A549 (cell line): ENCODE data around the gene RHD. TPM values are rescaled to one million over a fixed set of nuclear protein-coding genes. Genes with fewer than 3 reads are reported as not detected.
"Not testable (repeated sequence)": the region's sequence is repeated elsewhere in the genome, so short reads cannot be mapped to it uniquely, and the experiment has no call there.

Experiments used
- ATAC-seq, 2 experiments: fragments of 200-7000 bp in 1 of 2; fragments of >200 bp in 1 of 2; cut with Nextera tagmentation in 1 of 2; cut with Tn5 transposase in 1 of 2; 3 replicates each; pipeline versions ENCODE4 v1.8.0 to v1.9.1; 2018 to 2020; ENCODE audit warnings: mild to moderate bottlenecking in 1 of 2, moderate library complexity in 1 of 2
- CTCF ChIA-PET: fragments of 300-600 bp; sonication (Branson Sonifier 250); formaldehyde crosslinking; extraction: SDS; loops from one replicate; lab custom pipeline; 2021; ENCODE audit warnings: antibody characterized with exemption, inconsistent platforms; lab: Yijun Ruan, JAX
- POLR2A ChIA-PET: fragments of 350-600 bp; formaldehyde crosslinking; extraction: SDS; loops from one replicate; lab custom pipeline; 2021; ENCODE audit warnings: antibody characterized with exemption, inconsistent platforms; lab: Yijun Ruan, JAX
- DNase-seq, 2 experiments: peaks; one replicate each; pipeline versions ENCODE4 v3.0.0 to v3.0.0-alpha.2; 2011 to 2016; ENCODE audit warnings: low read depth in 1 of 2, low spot score in 1 of 2
- FAIRE-seq: peaks from 2 replicates; lab custom pipeline; 2011; peaks lifted over from hg19 to GRCh38; lab: Jason Lieb, UNC
- H3K27ac ChIP-seq, 2 experiments: fragments of >200 bp; sonication (Bioruptor Twin); formaldehyde crosslinking; 3 replicates each; pipeline ENCODE4 v1.5.1; 2016 to 2017
- H3K4me1 ChIP-seq: fragments of >200 bp; sonication (Bioruptor Twin); formaldehyde crosslinking; 3 replicates; pipeline ENCODE4 v1.6.1; 2016
- H3K4me2 ChIP-seq: fragments of >200 bp; sonication (Bioruptor Twin); formaldehyde crosslinking; 3 replicates; pipeline ENCODE4 v1.6.1; 2016
- H3K4me3 ChIP-seq: fragments of >200 bp; sonication (Bioruptor Twin); formaldehyde crosslinking; 3 replicates; pipeline ENCODE4 v1.5.1; 2016
- H3K9me3 ChIP-seq: fragments of >200 bp; sonication (Bioruptor Twin); formaldehyde crosslinking; 3 replicates; pipeline ENCODE4 v1.6.1; 2016
- CBX2 ChIP-seq: fragments of 200-600 bp; sonication (generic); IDR thresholded peaks from 2 replicates; pipeline ENCODE4 v1.6.1; 2016; ENCODE audit warnings: low read depth, mild to moderate bottlenecking, borderline replicate concordance
- FOSB ChIP-seq: fragments of 250-450 bp; sonication (Bioruptor Pico); IDR thresholded peaks from 2 replicates; pipeline ENCODE4 v1.5.0; 2020; ENCODE audit warnings: mild to moderate bottlenecking, moderate library complexity
- FOXS1 ChIP-seq: fragments of 250-450 bp; sonication (Bioruptor Pico); IDR thresholded peaks from 2 replicates; pipeline ENCODE4 v1.5.0; 2020; ENCODE audit warnings: mild to moderate bottlenecking, moderate library complexity
- HOXB5 ChIP-seq: fragments of 250-450 bp; sonication (Bioruptor Pico); IDR thresholded peaks from 2 replicates; pipeline ENCODE4 v1.5.0; 2020; ENCODE audit warnings: mild to moderate bottlenecking, moderate library complexity
- POLR2AphosphoS2 ChIP-seq: conservative IDR thresholded peaks from 2 replicates; pipeline ENCODE4 v1.6.1; 2012; ENCODE audit warnings: low read length, improper control_type of control experiment, inconsistent platforms
- RCOR1 ChIP-seq: fragments of 150-350 bp; IDR thresholded peaks from 2 replicates; pipeline ENCODE4 v1.6.1; 2014; ENCODE audit warnings: antibody characterized with exemption, low read length, low read depth
- SMC3 ChIP-seq: fragments of >200 bp; sonication (Bioruptor Twin); formaldehyde crosslinking; IDR thresholded peaks from 3 replicates; pipeline ENCODE4 v1.6.1; 2018; ENCODE audit warnings: inconsistent platforms
- TFCP2L1 ChIP-seq: fragments of 250-450 bp; sonication (Bioruptor Pico); IDR thresholded peaks from 2 replicates; pipeline ENCODE4 v1.5.0; 2021; ENCODE audit warnings: mild to moderate bottlenecking
- ZNF302 ChIP-seq: fragments of 250-450 bp; sonication (Bioruptor Pico); IDR thresholded peaks from 2 replicates; pipeline ENCODE4 v1.9.0; 2021; ENCODE audit warnings: inconsistent platforms, mild to moderate bottlenecking, moderate library complexity
- WGBS: methylation state at CpG from one replicate; pipeline ENCODE4 v1.1.6; 2017; ENCODE audit errors: missing lambda C conversion rate; 5-methylcytosine and 5-hydroxymethylcytosine counted together
- polyA plus RNA-seq, 4 experiments: library from polyadenylated mRNA; depleted of rRNA in 3 of 4; stranded (reverse); fragments of >200 nt; fragmentation: RNase III in 1 of 4; extraction: RNeasy Plus Mini Kit Qiagen cat#74134 plus additional on column Dnase treatment in 1 of 4; gene quantifications; 2 replicates in 3 of 4; 3 replicates in 1 of 4; pipeline ENCODE4 v1.2.3, GENCODE V29; 2011 to 2017
- TF ChIP-seq, protein P1 (sequence below): IDR thresholded peaks from 2 replicates; pipeline ENCODE4 v1.6.1; 2012; ENCODE audit warnings: low read depth, borderline replicate concordance
- TF ChIP-seq, protein P2 (sequence below): IDR thresholded peaks from 2 replicates; pipeline ENCODE4 v1.6.1; 2012
- TF ChIP-seq, protein P3 (sequence below): fragments of 250-450 bp; sonication (Bioruptor Pico); IDR thresholded peaks from 2 replicates; pipeline ENCODE4 v1.5.0; 2020; ENCODE audit warnings: low read depth, mild to moderate bottlenecking, moderate library complexity

The RHD gene
- polyA plus RNA-seq, 2 of the 4 experiments (the other 2 are of a cell fraction): not detected

DNA sequence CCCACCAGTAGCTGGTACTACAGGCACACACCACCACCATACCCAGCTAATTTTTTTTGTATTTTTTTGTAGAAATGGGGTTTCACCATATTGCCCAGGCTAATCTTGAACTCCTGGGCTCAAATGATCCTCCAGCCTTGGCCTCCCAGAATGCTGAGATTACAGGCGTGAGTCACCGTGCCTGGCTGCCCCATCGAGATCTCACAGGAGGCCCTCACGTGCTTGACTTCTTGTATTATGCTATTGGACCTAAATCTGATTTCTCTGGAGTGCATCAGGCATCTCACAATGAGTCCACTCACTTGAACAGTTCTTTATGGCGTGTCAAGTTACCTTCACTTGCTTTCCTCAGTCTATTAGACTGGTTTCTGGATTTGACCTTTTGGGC, 15.7 kb upstream of the RHD start:
- no peak overlapping the region for H3K4me2 ChIP-seq
- TF ChIP-seq, protein P1, sequence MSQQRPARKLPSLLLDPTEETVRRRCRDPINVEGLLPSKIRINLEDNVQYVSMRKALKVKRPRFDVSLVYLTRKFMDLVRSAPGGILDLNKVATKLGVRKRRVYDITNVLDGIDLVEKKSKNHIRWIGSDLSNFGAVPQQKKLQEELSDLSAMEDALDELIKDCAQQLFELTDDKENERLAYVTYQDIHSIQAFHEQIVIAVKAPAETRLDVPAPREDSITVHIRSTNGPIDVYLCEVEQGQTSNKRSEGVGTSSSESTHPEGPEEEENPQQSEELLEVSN: no peak
- TF ChIP-seq FOSB: no peak
- TF ChIP-seq, protein P2, sequence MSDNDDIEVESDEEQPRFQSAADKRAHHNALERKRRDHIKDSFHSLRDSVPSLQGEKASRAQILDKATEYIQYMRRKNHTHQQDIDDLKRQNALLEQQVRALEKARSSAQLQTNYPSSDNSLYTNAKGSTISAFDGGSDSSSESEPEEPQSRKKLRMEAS: no peak
- TF ChIP-seq TFCP2L1 (CRISPR knock-in tag): no peak
- TF ChIP-seq ZNF302 (CRISPR knock-in tag): no peak
- no peak for TF ChIP-seq FOXS1
- TF ChIP-seq HOXB5 (CRISPR knock-in tag): no peak
- no peak for TF ChIP-seq CBX2
- TF ChIP-seq RCOR1: no peak
- TF ChIP-seq SMC3: no peak
- TF ChIP-seq, all 56 proteins: peak for 0
- H3K27ac ChIP-seq: no peak overlapping the region
- no peak for FAIRE-seq
- no peak for DNase-seq
- ATAC-seq: no peak
- ChIA-PET POLR2A (interaction anchor here (1.3 kb wide), 1 partner anchor 9 kb away, joined by 4 read pairs; the partner anchor contains the start of gene RSRP1), CTCF (no interaction called here)
- 95% methylated on average over 5 of the region's 5 CpGs for WGBS
- no peaks in the 10 kb centered on the region for H3K4me1 ChIP-seq
- no peaks in the 10 kb centered on the region for H3K9me3 ChIP-seq
- no peak overlapping the region for H3K4me3 ChIP-seq

DNA sequence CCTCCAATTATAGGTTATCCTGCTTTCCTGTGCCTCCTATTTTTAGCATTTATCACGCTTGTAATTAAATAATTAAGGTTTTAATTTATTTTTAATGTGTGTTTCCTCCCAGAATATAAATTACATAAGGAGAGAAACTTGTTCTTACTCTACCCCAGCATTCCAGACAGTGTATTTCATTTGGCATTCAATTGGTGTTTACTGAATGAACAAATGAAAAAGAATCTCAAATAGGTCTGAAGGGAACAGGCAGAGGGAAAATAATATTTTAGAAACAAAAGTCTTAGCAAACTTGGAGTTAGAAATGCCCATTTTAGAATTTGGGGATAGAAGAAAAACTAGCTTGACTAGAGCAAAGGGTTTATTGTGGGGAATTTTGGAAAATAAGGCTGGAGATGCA, 15.1 kb upstream of the RHD start:
- POLR2A ChIA-PET: interaction anchor here (1.8 kb wide), 1 partner anchor 10 kb away, joined by 8 read pairs; the partner anchor contains the start of gene RSRP1
- H3K27ac ChIP-seq: no peak overlapping the region
- no peaks in the 10 kb centered on the region for H3K4me1 ChIP-seq
- TF ChIP-seq RCOR1: no peak
- TF ChIP-seq, protein P3, sequence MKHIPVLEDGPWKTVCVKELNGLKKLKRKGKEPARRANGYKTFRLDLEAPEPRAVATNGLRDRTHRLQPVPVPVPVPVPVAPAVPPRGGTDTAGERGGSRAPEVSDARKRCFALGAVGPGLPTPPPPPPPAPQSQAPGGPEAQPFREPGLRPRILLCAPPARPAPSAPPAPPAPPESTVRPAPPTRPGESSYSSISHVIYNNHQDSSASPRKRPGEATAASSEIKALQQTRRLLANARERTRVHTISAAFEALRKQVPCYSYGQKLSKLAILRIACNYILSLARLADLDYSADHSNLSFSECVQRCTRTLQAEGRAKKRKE (CRISPR knock-in tag): no peak
- no peak for TF ChIP-seq POLR2AphosphoS2
- TF ChIP-seq, protein P2: no peak
- no peak for TF ChIP-seq SMC3
- H3K4me3 ChIP-seq: no peak overlapping the region
- WGBS: 58% methylated on average over 1 of the region's 1 CpG
- CTCF ChIA-PET: interaction anchor here (0.9 kb wide), 1 partner anchor 10 kb away, joined by 3 read pairs; the partner anchor contains the start of gene RSRP1
- no peak for FAIRE-seq
- no peak for ATAC-seq
- no peak overlapping the region for H3K4me2 ChIP-seq
- H3K9me3 ChIP-seq: no peaks in the 10 kb centered on the region
- no peak for DNase-seq

DNA sequence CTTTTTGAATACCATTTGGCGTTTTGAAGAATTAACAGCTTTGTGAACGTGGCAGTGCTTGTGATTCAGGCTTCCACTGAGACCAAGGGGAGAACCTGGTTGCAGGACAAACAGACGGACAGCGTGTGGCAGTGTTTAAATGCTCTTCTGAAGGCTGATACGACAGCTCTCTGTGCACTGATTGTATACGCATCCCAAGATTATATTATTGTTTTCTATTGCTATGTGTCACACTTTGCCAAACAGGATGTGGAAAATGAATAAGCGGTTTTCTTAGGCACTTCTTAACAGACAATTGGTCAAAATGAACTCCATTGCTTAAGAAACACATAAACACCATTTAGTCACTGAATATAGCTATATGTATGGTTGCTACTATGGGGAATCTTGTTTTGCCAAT, 12.5 kb upstream of the RHD start:
- CTCF ChIA-PET, FAIRE-seq, H3K4me1 ChIP-seq, H3K4me2 ChIP-seq, H3K9me3 ChIP-seq, DNase-seq, H3K4me3 ChIP-seq, H3K27ac ChIP-seq: not testable (repeated sequence)
- WGBS: 59% methylated on average over 3 of the region's 7 CpGs
- ATAC-seq: peak; percentile 56 to 73; a peak in 4 of 6 replicates
- POLR2A ChIA-PET: interaction anchor here (0.5 kb wide), 1 partner anchor 12 kb away, joined by 3 read pairs; the partner anchor contains the start of gene RSRP1

DNA sequence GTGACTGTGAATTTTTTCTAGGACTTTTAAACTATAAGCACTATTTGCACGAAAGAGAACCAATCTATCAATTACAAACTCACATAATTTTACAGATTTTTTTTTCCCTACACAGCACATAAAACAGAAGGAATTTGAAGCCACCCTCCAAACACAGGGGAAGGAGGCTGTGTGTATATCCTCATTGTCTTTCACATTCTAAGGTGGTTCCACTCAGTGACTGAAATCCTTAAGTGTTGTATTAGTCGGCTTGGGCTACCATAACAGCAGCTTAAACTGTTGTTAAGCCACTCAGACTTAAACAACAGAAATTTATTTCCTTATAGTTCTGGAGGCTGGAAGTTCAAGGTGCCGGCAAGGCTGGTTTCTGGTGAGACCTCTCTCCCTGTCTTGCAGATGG, 12.0 kb upstream of the RHD start:
- FAIRE-seq, H3K9me3 ChIP-seq, H3K4me1 ChIP-seq, H3K27ac ChIP-seq, H3K4me3 ChIP-seq, CTCF ChIA-PET, ATAC-seq, H3K4me2 ChIP-seq, DNase-seq: not testable (repeated sequence)
- POLR2A ChIA-PET: interaction anchor here (0.7 kb wide), 1 partner anchor 84 kb away, joined by 3 read pairs; no protein-coding TSS in a partner anchor
- WGBS: 77% methylated on average over 3 of the region's 3 CpGs

DNA sequence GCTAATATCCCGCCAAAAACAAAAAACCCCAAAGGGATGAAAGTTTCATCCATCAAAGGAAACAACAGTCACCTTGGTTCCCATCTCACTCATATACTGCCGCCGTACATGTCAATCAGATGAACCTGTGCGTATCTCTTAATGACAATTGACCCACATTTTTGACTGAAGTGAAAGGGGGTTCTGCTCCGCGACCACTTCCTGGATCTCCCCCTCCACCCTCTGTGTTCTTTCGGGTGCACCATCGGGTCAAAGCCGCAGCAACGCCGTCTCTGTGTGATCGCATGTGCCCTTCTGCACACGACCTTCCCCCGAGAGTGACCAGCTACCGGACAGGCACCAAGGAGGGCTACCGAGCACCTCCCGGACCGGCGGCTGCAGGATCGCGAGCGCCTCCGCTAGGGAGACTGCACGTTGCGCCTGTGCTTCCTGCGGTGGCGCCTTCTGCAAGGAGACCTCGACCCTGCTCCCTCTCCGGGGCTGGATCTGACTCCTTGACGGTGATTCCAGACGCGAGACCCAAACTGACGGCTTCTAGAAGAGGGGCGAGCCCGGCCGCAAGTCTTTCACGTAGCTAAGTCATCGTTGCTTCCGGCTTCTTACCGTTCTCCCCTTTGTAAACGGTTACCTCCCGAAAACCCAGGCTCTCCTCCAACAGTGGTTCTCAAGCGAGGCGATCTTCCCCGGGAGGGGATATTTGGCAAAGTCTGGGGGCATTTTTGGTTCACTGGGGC, 5.6 kb upstream of the RHD start:
- CTCF ChIA-PET, H3K27ac ChIP-seq: not testable (repeated sequence)
- no CpG with 5 or more reads among the region's 45 CpGs for WGBS

DNA sequence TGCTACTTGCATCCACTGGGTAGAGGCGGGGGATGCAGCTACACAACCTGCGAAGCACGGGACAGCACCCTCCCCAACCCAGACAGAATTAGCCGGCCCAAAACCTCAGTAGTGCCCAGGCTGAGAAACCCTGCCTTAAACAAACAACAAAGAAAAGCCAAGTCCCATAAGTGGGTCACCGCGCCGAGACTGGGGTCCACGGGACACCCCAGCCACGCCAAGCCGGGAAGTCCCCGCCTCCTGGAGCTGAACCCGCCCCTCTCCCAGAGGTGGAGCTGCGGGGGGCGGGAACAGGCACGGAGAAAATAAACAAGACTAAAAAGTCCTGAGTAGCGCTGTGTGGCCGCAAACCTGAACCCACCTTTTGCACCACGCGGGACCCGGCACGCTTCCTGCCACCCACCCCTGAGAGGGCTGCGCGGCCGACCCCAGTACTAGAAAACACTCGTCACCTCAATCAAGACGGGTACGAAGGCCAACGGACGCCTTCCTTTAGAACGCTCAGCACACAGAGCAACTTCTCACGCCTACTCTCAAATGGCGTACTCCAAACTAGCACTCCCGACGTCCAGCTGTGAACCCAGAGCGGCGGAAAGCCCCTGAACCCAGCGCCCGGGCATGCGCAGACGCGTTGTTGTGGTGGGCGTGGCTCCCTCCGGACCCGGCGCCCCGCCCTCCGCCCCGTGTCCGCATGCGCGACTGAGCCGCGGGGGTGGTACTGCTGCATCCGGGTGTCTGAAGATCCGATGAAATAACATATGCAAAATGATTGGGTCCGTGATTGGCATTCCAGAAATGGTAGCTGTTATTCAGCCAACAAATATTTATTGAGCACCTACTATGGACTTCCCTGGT, 4.8 kb upstream of the RHD start:
- not testable (repeated sequence) for H3K27ac ChIP-seq, FAIRE-seq
- WGBS: no CpG with 5 or more reads among the region's 56 CpGs

More for the DNA sequence above, 5.6 kb upstream of the RHD start:
- H3K4me3 ChIP-seq, H3K4me2 ChIP-seq, H3K9me3 ChIP-seq, DNase-seq, H3K4me1 ChIP-seq, POLR2A ChIA-PET, FAIRE-seq: not testable (repeated sequence)
- ATAC-seq: peak; percentile 51 to 84

DNA sequence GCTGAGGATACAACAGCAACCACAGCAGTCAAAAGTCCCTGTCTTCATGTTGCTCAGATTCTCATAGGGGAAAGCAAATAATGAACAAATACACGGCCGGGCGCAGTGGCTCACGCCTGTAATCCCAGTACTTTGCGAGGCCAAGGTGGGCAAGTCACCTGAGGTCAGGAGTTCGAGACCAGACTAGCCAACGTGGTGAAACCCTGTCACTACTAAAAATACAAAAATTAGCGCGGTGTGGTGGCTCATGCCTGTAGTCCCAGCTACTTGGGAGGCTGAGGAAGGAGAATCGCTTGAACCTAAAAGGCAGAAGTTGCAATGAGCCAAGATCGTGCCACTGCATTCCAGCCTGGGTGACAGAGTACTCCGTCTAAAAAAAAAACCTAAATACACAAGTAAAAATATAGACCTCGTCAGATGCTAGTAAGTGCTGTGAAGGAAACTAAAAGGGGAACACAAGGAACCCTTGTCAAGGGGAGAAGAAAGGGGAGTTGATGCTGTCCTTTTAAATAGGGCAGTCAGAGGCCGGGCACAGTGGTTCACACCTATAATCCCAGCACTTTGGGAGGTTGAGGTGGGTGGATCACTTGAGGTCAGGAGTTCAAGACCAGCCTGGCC, 4.1 kb upstream of the RHD start:
- H3K4me1 ChIP-seq, POLR2A ChIA-PET, H3K9me3 ChIP-seq, DNase-seq, H3K4me2 ChIP-seq, H3K27ac ChIP-seq, CTCF ChIA-PET, H3K4me3 ChIP-seq, ATAC-seq, FAIRE-seq: not testable (repeated sequence)
- no CpG with 5 or more reads among the region's 14 CpGs for WGBS

More for the DNA sequence above, 4.8 kb upstream of the RHD start:
- DNase-seq, POLR2A ChIA-PET, CTCF ChIA-PET, H3K4me2 ChIP-seq, H3K9me3 ChIP-seq, H3K4me1 ChIP-seq, H3K4me3 ChIP-seq: not testable (repeated sequence)
- ATAC-seq: peak; percentile 85 to 99
